Stimulated activated CD4-positive, alpha-beta T cell treated with anti-CD3 and anti-CD28 coated beads, Interleukin-15, amount 100 ng/mL, for 1 hour (primary cell): ENCODE results near the gene YEATS2.

Experiments
- DNase-seq, 2 donors: peaks; one replicate each; pipeline ENCODE4 v3.0.0-alpha.2; 2020; ENCODE audit warnings: low read depth in 1 of 2, low spot score in 1 of 2

Gene YEATS2

GRCh38 chr3:183810643-183811594, 113.3 kb downstream of the YEATS2 start:
- no peak for DNase-seq

- DNase-seq = no peak
These were observed 114.0 kb downstream of the YEATS2 start for GRCh38 chr3:183811638-183812037.

- no peak for DNase-seq
These were observed 115.3 kb downstream of the YEATS2 start for GRCh38 chr3:183812761-183813445.

- DNase-seq = no peak
These were observed 116.6 kb downstream of the YEATS2 start for GRCh38 chr3:183814240-183814639.

GRCh38 chr3:183815563-183815940, 118.0 kb downstream of the YEATS2 start:
- no peak for DNase-seq

DNA sequence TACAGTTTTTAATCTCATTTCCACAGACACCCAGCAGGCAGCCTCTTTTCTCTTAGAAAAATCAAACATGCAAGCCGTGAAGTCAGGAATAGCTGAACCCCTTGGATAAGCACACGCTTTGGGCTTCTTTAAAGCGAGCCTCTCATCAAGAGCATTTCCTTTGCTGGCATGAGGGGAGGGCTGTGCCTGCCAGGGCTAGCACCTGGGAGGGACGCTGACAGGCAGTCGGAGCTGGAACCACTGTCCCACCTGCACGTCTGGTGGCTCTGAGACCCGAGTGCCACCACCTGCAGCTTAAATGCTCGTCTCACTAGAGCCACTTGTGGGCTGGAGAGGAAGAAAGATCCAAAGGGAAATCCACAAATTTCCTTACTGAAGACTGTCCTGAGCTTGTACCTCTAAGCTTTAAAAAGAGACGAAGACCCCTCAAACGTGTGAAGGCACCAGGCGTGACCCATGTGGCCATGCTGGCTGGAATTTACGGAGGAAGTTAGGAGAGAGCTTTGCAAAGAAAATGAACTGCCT, 118.4 kb downstream of the YEATS2 start:
- no peak for DNase-seq

GRCh38 chr3:183816681-183817510, 119.3 kb downstream of the YEATS2 start:
- DNase-seq = no peak

GRCh38 chr3:183817639-183818038, 120.0 kb downstream of the YEATS2 start:
- no peak for DNase-seq

GRCh38 chr3:183818041-183818620, 120.5 kb downstream of the YEATS2 start:
- no peak for DNase-seq

DNA sequence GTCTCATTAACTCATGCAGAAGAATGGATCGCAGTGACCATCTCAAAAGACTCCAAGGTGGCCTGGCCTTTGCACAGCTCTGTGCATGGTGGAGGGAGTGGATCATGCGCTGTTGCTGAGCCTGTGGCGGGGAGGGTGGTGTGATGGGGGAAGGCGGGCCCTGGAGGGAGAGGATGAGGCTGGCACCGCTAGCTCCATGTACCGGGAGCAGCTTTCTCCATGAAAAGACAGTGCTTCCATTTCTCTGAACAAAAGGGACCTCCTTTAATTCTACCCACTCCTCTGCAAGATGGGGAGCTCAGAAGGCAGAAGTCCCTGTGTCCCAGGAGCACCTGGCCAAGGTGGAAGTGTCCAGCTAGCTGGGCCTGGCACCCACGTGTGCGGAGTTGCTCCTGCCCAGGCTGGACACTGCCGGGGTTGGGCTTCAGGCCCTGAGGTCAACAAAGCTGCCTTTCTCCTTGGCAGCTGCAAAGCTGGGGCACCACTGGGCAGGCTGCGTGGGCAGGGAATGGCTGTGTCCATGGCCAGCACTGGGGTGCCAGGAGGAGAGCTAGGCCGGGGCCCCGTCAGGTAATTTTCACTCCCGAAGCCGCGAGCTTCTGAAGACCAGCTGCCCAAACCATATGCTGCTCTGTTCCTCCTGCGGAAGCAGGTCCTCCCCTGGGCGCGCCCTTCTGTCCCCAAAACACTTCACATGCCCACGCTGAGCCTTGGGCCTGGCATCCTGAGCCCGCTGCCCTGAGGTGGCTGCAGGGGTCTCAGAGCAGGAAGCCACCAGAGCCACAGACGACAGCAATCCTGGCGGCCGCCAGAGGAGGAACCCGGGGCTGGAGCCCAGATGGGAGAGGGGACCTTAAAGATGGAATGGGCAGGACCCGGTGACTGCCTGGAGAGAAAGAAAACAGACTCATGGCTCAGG, 121.4 kb downstream of the YEATS2 start:
- no peak for DNase-seq

DNA sequence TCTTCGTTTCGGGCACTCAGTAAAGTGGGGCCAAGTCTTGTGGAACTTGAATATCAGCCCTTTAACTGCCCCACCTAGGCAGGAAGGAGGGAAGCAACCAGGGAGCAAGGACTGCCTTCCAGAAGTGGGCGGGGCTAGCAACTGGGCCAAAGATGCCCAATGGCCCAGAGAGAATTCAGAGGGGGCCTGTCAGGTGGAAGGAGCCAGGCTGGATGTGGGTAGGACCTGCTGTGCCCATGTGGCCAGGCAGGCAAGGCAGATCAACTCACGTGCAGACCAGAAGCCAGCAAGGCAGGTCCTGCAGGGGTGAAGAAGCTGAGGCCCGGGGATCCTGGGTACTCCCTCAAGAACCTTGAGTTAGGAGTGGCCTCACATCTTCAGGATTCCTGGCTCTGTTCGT, 122.2 kb downstream of the YEATS2 start:
- DNase-seq = no peak

DNA sequence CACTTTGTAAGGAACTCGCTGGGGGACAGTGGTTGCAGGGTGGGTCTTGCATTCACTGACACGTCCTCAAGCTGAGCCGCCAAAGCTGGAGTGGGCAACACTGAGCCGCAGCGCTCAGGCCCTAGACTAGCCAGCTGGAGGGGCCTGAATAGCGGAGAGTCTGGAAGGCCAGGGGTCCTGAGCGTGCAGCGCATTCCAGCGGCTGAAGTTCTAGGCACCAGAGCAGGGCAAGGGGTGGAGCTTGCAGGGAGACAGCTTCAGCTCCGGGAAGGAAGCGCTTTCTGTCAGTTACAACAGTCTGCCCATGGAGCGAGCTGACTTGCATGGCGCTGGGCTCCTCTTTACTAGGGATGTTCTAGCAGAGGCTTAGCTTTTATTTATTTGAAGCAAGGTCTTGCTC, 125.0 kb downstream of the YEATS2 start:
- no peak for DNase-seq

GRCh38 chr3:183823963-183824362, 126.4 kb downstream of the YEATS2 start:
- no peak for DNase-seq

DNA sequence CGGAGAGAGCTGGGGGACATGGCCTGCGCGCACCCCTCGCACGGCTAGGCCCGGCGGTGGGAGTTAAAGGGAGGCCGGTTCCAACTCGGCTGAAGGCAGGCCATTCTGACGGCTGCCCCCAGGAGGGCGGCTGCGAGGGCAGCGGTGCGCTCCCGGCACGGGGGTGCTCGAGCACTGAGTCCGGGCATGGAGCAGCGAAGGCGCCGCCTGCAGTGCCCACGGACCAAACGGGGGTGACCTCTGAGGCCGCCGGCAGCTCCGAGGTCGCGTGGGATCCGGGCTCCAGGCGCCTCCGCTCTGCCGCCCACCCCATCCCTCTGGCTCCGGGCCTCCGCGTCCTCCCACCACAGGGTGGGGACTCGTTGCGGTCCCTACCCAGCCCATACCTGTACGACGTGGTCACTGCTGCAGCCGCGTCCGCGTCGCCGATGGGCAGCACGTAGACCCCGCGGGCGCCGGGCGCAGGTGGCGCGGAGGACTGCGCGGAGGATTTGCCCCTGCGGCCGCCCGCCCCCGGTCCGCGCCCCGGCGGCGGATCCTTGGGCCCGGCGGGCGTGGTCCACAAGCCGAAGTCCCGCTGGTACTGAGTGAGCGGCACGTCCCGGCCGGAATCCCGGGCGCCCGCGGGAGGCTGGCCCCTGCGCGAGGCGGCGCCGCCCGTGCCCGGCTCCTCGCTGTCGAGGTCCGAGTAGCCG, 127.3 kb downstream of the YEATS2 start:
- no peak for DNase-seq

GRCh38 chr3:183825456-183826161, 128.0 kb downstream of the YEATS2 start, which contains the start of gene MAP6D1:
TSS of gene MAP6D1 (minus strand) at chr3:183825577. CDS start at chr3:183825547, 30 bp downstream.
- peak in 1 of 2 donors; percentile 26 for DNase-seq

- DNase-seq = no peak
These were observed 129.1 kb downstream of the YEATS2 start for GRCh38 chr3:183826448-183827250.

GRCh38 chr3:183827809-183828537, 130.4 kb downstream of the YEATS2 start:
- DNase-seq = no peak
